ENCODE results near the gene CLMP. TPM values are rescaled to one million over a fixed set of nuclear protein-coding genes. Genes with fewer than 3 reads are reported as not detected.

Gene CLMP
- total and polyA plus RNA-seq, 3 experiments from 2014 or later = 0.07 to 0.31 (median 0.09) TPM

DNA sequence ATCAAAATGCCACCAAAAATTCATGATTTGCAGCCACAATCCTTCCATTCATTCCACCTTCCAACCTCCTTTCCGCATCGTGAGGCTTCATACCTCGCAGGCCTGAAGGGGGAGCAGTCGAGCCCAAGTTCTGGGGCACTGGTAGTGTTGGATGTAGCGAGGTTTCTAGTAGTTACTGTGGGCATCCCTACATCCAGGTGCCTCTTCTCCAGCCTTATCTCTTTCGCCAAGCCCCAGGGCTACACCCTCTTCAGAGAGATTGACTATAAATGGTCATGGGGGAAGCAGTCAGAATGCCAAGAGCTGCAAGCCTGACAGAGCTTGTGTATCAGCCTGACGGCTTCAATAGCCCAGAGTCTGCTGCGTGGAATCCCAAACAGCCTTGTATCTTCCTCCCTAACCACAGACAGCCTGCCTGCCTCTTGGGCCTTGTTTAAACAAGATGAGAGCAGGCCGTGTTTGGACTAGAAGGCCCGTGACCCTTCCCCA, 28.9 kb downstream of the CLMP start:
- H3K27ac Mint-ChIP-seq = peak overlapping the region in 2 of 8 donors; percentile 51 to 70
- no peak overlapping the region for H3K4me3 Mint-ChIP-seq
- no peaks in the 10 kb centered on the region for H3K27me3 ChIP-seq (ENCODE audit: insufficient read depth, low read length, poor library complexity, severe bottlenecking)
- no peak overlapping the region for H3K27ac ChIP-seq (ENCODE audit: low read depth, low read length)
- H3K4me1 ChIP-seq (ENCODE audit: insufficient read depth, low read length) = no peaks in the 10 kb centered on the region
- ChIA-PET CTCF (no interaction called here), POLR2A (no interaction called here)
- no peaks in the 10 kb centered on the region for H3K4me1 Mint-ChIP-seq
- H3K36me3 ChIP-seq (ENCODE audit: insufficient read depth, low read length) = no peaks in the 10 kb centered on the region
- H3K4me3 ChIP-seq (ENCODE audit: low read length) = no peak overlapping the region
- no peaks in the 10 kb centered on the region for H3K9me3 ChIP-seq (ENCODE audit: low read length)
- DNase-seq = no peak
- H3K36me3 Mint-ChIP-seq = no peaks in the 10 kb centered on the region
- peaks cover 0 to 4% of the 10 kb centered on the region in 2 donors for H3K27me3 Mint-ChIP-seq
- H3K9me3 Mint-ChIP-seq = no peaks in the 10 kb centered on the region

DNA sequence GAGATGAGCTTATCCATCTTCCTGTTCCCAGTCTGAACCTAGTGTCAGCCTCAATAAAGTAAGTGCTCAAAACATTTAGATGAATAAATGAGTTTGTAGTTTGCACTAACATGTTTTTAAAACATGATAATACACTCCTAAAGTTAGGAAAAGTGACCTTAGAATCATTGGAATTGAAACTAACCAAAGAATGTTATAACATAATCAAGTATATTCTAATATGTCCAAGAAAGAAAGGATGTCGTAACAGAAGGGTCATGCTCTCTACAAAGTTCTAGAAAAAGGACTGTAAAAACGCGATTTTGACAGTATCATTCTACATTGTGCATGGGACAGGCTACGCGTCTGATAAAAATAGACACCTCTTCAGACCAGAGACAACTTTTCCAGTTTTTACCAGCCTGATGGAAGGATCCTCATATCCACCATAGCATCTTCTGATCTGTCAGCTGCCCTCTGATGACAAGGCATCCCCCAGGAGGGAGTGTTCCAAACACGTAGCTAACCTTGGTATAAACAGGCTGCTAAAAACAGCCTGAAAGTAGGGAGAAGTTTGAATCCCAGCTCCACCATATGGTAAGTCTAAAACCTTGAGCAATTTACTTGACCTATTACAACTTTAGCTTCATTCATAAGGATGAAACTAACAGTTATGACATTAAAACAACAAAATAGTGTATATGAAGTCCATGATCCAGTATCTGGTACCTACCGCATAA, 30.2 kb downstream of the CLMP start:
- Mint-ChIP-seq H3K27ac (no peak overlapping the region), H3K9me3 (no peaks in the 10 kb centered on the region), H3K36me3 (no peaks in the 10 kb centered on the region), H3K4me1 (no peaks in the 10 kb centered on the region), H3K4me3 (no peak overlapping the region), H3K27me3 (peaks cover 0 to 4% of the 10 kb centered on the region in 2 donors)
- DNase-seq = no peak
- Histone ChIP-seq H3K9me3 (ENCODE audit: low read length) (no peaks in the 10 kb centered on the region), H3K27me3 (ENCODE audit: insufficient read depth, low read length, poor library complexity, severe bottlenecking) (no peaks in the 10 kb centered on the region), H3K36me3 (ENCODE audit: insufficient read depth, low read length) (no peaks in the 10 kb centered on the region), H3K4me3 (ENCODE audit: low read length) (no peak overlapping the region), H3K27ac (ENCODE audit: low read depth, low read length) (no peak overlapping the region), H3K4me1 (ENCODE audit: insufficient read depth, low read length) (no peaks in the 10 kb centered on the region)
- POLR2A ChIA-PET = no interaction called here
- CTCF ChIA-PET = interaction anchor here (1.6 kb wide), 1 partner anchor 12 kb away, joined by 6 read pairs; no protein-coding TSS in a partner anchor

DNA sequence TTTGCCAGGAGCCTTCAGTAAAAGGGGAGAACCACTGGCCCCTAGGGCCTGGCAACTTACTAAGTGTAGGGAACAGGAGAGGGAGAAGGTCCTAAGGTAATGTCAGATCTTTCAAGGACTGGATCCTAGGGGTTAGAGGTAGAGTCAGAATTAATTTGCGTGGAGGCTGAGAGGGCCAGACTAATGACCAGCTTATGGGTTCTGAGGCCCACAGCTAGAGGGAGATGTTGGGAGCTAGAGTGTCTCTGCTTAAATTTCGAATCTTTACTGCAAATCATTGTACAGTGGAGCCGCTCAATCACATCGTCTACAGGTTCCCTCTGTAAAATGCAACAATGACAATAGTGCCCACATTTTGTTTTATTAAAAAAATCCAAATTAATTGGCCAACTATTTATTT, 31.4 kb downstream of the CLMP start:
- no peak overlapping the region for H3K27ac Mint-ChIP-seq
- H3K36me3 ChIP-seq (ENCODE audit: insufficient read depth, low read length) = no peaks in the 10 kb centered on the region
- H3K4me1 Mint-ChIP-seq = peaks cover 6 to 12% (median 9%) of the 10 kb centered on the region in 3 donors
- H3K27me3 Mint-ChIP-seq = peaks cover 0 to 1% of the 10 kb centered on the region in 2 donors
- H3K27me3 ChIP-seq (ENCODE audit: insufficient read depth, low read length, poor library complexity, severe bottlenecking) = no peaks in the 10 kb centered on the region
- H3K4me3 Mint-ChIP-seq = no peak overlapping the region
- H3K36me3 Mint-ChIP-seq = no peaks in the 10 kb centered on the region
- POLR2A ChIA-PET = no interaction called here
- no peak overlapping the region for H3K4me3 ChIP-seq (ENCODE audit: low read length)
- CTCF ChIA-PET = no interaction called here
- no peaks in the 10 kb centered on the region for H3K4me1 ChIP-seq (ENCODE audit: insufficient read depth, low read length)
- no peaks in the 10 kb centered on the region for H3K9me3 Mint-ChIP-seq
- H3K9me3 ChIP-seq (ENCODE audit: low read length) = no peaks in the 10 kb centered on the region
- H3K27ac ChIP-seq (ENCODE audit: low read depth, low read length) = no peak overlapping the region
- no peak for DNase-seq

DNA sequence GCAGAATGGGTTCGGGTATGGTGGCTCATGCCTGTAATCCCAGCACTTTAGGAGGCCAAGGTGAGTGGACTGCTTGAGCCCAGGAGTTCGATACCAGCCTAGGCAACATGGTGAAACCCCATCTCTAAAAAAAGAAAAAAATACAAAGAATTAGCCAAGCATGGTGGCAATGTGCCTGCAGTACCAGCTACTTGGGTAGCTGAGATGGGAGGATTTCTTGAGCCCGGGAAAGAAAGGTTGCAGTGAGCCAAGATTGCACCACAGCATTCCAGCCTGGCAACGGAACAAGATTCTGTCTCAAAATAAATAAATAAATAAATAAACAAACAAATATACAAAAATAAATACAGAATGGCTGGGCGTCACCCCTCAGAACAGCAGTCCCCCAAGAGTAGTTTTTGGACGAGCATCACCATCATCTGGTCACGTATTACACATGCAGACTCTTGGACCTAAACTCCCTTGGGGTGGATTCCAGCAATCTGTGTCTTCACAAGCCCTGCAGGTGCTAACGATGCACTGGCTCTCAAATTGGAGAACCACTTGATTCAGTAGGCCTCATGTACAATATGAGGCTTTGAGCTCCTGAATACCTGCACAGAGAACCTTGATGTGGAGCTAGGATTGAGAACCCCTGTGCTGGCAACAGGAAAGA, 33.5 kb downstream of the CLMP start:
- peaks cover 6 to 12% (median 9%) of the 10 kb centered on the region in 3 donors for H3K4me1 Mint-ChIP-seq
- no peak overlapping the region for H3K27ac ChIP-seq (ENCODE audit: low read depth, low read length)
- no peak for DNase-seq
- peaks cover 0 to 2% (median 0%) of the 10 kb centered on the region in 5 donors for H3K9me3 Mint-ChIP-seq
- no peaks in the 10 kb centered on the region for H3K27me3 Mint-ChIP-seq
- CTCF ChIA-PET = interaction anchor here (1.7 kb wide), 1 partner anchor 86 kb away, joined by 6 read pairs; no protein-coding TSS in a partner anchor
- H3K36me3 ChIP-seq (ENCODE audit: insufficient read depth, low read length) = no peaks in the 10 kb centered on the region
- no peak overlapping the region for H3K4me3 ChIP-seq (ENCODE audit: low read length)
- H3K36me3 Mint-ChIP-seq = no peaks in the 10 kb centered on the region
- POLR2A ChIA-PET = no interaction called here
- no peaks in the 10 kb centered on the region for H3K4me1 ChIP-seq (ENCODE audit: insufficient read depth, low read length)
- no peaks in the 10 kb centered on the region for H3K9me3 ChIP-seq (ENCODE audit: low read length)
- H3K4me3 Mint-ChIP-seq = no peak overlapping the region
- H3K27ac Mint-ChIP-seq = no peak overlapping the region
- H3K27me3 ChIP-seq (ENCODE audit: insufficient read depth, low read length, poor library complexity, severe bottlenecking) = no peaks in the 10 kb centered on the region

DNA sequence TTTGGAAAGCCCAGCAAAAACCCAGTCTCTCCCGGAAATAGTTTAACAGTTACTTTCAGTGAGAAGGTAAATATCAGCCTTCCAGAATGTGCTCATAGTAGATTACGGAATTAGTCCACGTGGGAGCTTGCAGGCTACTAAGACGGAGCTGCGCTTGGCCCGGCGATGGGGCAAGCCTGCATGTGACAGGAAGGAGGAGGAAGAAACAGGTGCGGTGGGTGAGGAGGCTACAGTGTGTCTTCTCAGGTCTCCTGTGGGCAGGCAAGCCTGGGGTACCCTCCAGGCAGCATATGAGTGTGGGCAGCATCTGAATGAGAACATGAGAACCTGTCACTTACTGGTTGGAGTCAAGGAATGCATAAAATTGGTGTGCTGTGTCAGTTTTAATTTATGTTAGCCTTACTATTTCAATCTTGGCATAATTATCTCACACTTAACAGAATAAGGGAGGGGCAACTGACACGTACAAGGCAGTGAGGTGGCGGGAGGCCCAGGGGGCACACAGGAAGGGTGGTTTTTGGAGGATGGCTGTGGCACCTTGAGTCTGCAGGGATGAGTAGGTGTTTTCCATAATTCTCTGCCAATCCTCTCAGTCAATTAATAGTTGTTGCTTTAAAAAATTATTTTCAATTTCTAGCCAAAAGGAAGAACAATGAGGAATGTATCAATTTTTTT, 35.7 kb downstream of the CLMP start:
- no peaks in the 10 kb centered on the region for H3K27me3 ChIP-seq (ENCODE audit: insufficient read depth, low read length, poor library complexity, severe bottlenecking)
- Mint-ChIP-seq H3K4me1 (peaks cover 6 to 12% (median 9%) of the 10 kb centered on the region in 3 donors), H3K27ac (peak overlapping the region in 3 of 8 donors; percentile 11 to 77 (median 60)), H3K9me3 (peaks cover 0 to 5% (median 0%) of the 10 kb centered on the region in 5 donors), H3K4me3 (no peak overlapping the region), H3K36me3 (peaks cover 0 to 4% (median 0%) of the 10 kb centered on the region in 3 donors), H3K27me3 (peaks cover 3 to 9% of the 10 kb centered on the region in 2 donors)
- no peaks in the 10 kb centered on the region for H3K36me3 ChIP-seq (ENCODE audit: insufficient read depth, low read length)
- CTCF ChIA-PET = no interaction called here
- no peaks in the 10 kb centered on the region for H3K9me3 ChIP-seq (ENCODE audit: low read length)
- no peak for DNase-seq
- POLR2A ChIA-PET = no interaction called here
- no peaks in the 10 kb centered on the region for H3K4me1 ChIP-seq (ENCODE audit: insufficient read depth, low read length)
- H3K27ac ChIP-seq (ENCODE audit: low read depth, low read length) = no peak overlapping the region
- H3K4me3 ChIP-seq (ENCODE audit: low read length) = no peak overlapping the region

DNA sequence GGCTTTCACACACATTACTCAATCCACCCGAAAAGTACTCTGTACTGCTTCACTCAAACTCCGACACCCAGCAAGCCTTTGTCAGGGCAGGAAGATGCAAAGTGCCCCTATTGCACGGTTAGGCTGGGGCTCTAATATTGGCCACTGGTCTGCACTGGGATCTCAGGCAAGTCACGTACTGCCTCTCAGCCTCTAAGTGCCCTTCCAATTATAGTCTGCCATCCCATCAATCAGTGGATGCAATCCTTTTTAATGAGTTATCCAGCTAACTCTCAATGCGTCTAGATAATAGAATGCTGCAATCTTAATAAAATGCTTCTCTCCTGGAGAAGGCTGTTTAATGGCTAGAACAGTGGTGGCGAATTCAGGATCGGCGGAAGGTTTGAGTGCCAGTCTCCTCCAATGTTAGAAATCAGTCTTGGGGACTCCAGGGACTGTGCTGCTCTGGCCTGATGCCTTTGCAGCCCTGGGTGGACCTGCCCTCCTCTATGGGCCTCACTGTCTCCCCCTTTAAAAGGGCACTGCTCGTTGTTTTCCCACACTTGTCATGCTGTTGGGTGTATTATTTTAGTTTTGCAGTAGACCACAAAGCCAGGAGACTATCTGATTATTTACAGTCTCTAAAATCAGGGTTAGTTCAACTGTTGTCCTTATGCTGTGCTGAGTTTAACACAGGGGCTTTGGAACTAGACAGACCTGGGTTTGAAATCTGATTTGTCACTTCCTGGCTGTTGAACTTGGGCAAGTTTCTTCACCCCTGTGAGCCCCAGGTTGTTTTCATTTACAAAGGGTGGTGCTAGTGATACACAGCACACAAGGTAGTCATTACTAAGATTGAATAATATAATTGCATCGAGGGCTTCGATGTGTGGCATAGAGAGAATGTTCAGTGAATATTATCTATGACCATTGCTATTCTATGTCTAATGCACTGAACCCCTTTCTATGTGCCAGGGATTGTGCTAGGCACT, 36.7 kb downstream of the CLMP start:
- no peaks in the 10 kb centered on the region for H3K36me3 ChIP-seq (ENCODE audit: insufficient read depth, low read length)
- Mint-ChIP-seq H3K4me3 (no peak overlapping the region), H3K36me3 (peaks cover 0 to 4% (median 0%) of the 10 kb centered on the region in 3 donors), H3K27ac (peak overlapping the region in 1 of 8 donors; percentile 4), H3K27me3 (peaks cover 4 to 10% of the 10 kb centered on the region in 2 donors), H3K4me1 (peaks cover 6 to 12% (median 9%) of the 10 kb centered on the region in 3 donors), H3K9me3 (peaks cover 0 to 5% (median 0%) of the 10 kb centered on the region in 5 donors)
- DNase-seq = no peak
- ChIA-PET CTCF (no interaction called here), POLR2A (no interaction called here)
- no peak overlapping the region for H3K4me3 ChIP-seq (ENCODE audit: low read length)
- H3K27me3 ChIP-seq (ENCODE audit: insufficient read depth, low read length, poor library complexity, severe bottlenecking) = no peaks in the 10 kb centered on the region
- no peaks in the 10 kb centered on the region for H3K4me1 ChIP-seq (ENCODE audit: insufficient read depth, low read length)
- H3K9me3 ChIP-seq (ENCODE audit: low read length) = no peaks in the 10 kb centered on the region
- H3K27ac ChIP-seq (ENCODE audit: low read depth, low read length) = no peak overlapping the region

DNA sequence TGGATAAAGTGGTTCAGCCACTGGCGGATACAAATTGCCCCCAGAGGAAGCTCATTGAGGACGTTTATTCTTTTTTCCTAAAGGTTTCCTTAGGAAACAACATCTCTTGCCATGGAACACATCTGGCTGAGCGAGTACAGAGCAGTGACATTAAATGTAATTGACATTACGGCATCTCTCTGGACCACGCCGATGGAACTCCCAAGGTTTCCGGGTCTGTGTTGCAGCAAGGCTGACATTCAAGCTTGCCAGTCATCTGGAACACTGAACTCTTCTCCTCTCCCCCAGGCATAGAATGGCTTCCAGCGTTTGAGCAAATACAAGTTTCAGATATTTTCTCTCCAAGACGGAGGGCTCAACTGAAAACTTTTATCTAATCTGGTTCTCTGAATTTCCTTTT, 42.1 kb downstream of the CLMP start:
- Histone ChIP-seq H3K27me3 (ENCODE audit: insufficient read depth, low read length, poor library complexity, severe bottlenecking) (no peaks in the 10 kb centered on the region), H3K4me3 (ENCODE audit: low read length) (no peak overlapping the region), H3K4me1 (ENCODE audit: insufficient read depth, low read length) (no peaks in the 10 kb centered on the region), H3K27ac (ENCODE audit: low read depth, low read length) (no peak overlapping the region), H3K9me3 (ENCODE audit: low read length) (no peaks in the 10 kb centered on the region), H3K36me3 (ENCODE audit: insufficient read depth, low read length) (no peaks in the 10 kb centered on the region)
- Mint-ChIP-seq H3K36me3 (peaks cover 0 to 4% (median 2%) of the 10 kb centered on the region in 3 donors), H3K4me1 (no peaks in the 10 kb centered on the region), H3K27me3 (peaks cover 9 to 15% of the 10 kb centered on the region in 2 donors), H3K9me3 (peaks cover 0 to 5% (median 0%) of the 10 kb centered on the region in 5 donors), H3K27ac (no peak overlapping the region), H3K4me3 (no peak overlapping the region)
- no peak for DNase-seq
- CTCF ChIA-PET = interaction anchor here (1.7 kb wide), 1 partner anchor 12 kb away, joined by 6 read pairs; no protein-coding TSS in a partner anchor
- POLR2A ChIA-PET = no interaction called here

Data from CD8-positive, alpha-beta memory T cell (primary cell).